H1 (cell line): ENCODE data around the gene GPR52.
A peak's percentile ranks its signal among the peaks of the same experiment; 100 is the strongest.

Experiments used
- RAD21 ChIP-seq, 2 experiments: IDR thresholded peaks in 1 of 2; conservative IDR thresholded peaks in 1 of 2; 2 replicates each; pipeline ENCODE4 v1.6.1; 2011; ENCODE audit warnings: low read depth in 2 of 2, low read length in 2 of 2, improper control_type of control experiment in 1 of 2, inconsistent platforms in 1 of 2, mild to moderate bottlenecking in 1 of 2, moderate library complexity in 1 of 2
- RBBP5 ChIP-seq: IDR thresholded peaks from 2 replicates; pipeline ENCODE4 v1.7.1; 2012; ENCODE audit warnings: low read depth, mild to moderate bottlenecking, inconsistent platforms, low read length, moderate library complexity, borderline replicate concordance
- TF ChIP-seq, protein P1 (sequence below): IDR thresholded peaks from 2 replicates; pipeline ENCODE4 v1.6.1; 2012; ENCODE audit warnings: inconsistent platforms

DNA sequence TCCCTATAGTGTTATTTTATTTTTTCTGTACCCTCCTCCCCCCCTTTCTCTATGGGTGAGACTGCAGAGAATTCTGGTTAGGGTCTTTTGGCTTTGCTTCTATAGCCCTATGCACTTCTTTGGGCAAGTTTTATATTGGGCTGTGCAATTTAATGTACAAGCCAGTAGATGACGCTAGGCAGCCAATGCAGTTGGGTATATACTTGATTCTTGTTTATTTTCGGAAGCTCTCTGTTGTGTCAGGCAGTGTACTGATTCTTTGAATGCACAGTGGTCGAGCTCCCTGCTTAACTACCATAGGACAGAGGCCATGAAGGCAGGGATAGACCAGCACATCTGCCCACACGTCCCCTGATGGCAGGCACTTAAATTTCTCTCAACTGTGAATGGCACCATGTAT is 34.1 kb upstream of the GPR52 start:
- TF ChIP-seq RBBP5 (no peak), RAD21 (IDR thresholded peaks at IDR 0.05 in 1 of 2, conservative IDR thresholded peaks at IDR 0.05 in 1 of 2; ENCODE audit: low read depth in 2 of 2, low read length in 2 of 2) (peak; percentile 79 to 82)
- TF ChIP-seq, protein P1, sequence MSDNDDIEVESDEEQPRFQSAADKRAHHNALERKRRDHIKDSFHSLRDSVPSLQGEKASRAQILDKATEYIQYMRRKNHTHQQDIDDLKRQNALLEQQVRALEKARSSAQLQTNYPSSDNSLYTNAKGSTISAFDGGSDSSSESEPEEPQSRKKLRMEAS = no peak
